Neural cell (in vitro differentiated cells): Measurements from ENCODE around the gene HNRNPUL1.

ENCODE experiments used
- POLR2AphosphoS5 ChIP-seq: IDR thresholded peaks from 2 replicates; pipeline ENCODE4 v1.6.1; 2012
- TF ChIP-seq, protein P1 (sequence below): fragments of 450-650 bp; IDR thresholded peaks from 2 replicates; pipeline ENCODE4 v1.5.1; 2014; ENCODE audit warnings: antibody characterized with exemption, mild to moderate bottlenecking, moderate library complexity; ENCODE audit not compliant: poor library complexity, severe bottlenecking
- TF ChIP-seq, protein P2 (sequence below): IDR thresholded peaks from 2 replicates; pipeline ENCODE4 v1.6.1; 2012; ENCODE audit warnings: borderline replicate concordance

DNA sequence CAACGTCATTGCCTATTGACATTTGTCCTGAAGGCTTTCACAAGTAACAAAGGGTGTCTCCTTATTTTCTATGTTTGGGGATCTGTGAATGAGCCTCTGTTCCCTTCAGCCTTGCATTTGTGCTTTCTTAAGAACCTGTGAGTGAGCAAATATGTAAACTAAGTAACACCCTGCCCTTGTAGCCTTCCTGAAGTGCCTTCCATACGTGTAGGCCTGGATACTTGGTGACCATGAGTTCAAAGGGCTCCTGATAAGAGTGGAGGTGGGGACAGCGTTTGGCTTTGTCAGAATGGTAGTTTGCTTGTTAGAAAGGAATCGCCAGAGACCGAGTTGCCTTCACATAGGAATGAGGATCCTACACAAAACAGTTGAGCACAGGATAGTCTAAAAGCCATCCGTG, 31.3 kb downstream of the HNRNPUL1 start:
- TF ChIP-seq, protein P1, sequence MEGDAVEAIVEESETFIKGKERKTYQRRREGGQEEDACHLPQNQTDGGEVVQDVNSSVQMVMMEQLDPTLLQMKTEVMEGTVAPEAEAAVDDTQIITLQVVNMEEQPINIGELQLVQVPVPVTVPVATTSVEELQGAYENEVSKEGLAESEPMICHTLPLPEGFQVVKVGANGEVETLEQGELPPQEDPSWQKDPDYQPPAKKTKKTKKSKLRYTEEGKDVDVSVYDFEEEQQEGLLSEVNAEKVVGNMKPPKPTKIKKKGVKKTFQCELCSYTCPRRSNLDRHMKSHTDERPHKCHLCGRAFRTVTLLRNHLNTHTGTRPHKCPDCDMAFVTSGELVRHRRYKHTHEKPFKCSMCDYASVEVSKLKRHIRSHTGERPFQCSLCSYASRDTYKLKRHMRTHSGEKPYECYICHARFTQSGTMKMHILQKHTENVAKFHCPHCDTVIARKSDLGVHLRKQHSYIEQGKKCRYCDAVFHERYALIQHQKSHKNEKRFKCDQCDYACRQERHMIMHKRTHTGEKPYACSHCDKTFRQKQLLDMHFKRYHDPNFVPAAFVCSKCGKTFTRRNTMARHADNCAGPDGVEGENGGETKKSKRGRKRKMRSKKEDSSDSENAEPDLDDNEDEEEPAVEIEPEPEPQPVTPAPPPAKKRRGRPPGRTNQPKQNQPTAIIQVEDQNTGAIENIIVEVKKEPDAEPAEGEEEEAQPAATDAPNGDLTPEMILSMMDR = no peak
- TF ChIP-seq, protein P2, sequence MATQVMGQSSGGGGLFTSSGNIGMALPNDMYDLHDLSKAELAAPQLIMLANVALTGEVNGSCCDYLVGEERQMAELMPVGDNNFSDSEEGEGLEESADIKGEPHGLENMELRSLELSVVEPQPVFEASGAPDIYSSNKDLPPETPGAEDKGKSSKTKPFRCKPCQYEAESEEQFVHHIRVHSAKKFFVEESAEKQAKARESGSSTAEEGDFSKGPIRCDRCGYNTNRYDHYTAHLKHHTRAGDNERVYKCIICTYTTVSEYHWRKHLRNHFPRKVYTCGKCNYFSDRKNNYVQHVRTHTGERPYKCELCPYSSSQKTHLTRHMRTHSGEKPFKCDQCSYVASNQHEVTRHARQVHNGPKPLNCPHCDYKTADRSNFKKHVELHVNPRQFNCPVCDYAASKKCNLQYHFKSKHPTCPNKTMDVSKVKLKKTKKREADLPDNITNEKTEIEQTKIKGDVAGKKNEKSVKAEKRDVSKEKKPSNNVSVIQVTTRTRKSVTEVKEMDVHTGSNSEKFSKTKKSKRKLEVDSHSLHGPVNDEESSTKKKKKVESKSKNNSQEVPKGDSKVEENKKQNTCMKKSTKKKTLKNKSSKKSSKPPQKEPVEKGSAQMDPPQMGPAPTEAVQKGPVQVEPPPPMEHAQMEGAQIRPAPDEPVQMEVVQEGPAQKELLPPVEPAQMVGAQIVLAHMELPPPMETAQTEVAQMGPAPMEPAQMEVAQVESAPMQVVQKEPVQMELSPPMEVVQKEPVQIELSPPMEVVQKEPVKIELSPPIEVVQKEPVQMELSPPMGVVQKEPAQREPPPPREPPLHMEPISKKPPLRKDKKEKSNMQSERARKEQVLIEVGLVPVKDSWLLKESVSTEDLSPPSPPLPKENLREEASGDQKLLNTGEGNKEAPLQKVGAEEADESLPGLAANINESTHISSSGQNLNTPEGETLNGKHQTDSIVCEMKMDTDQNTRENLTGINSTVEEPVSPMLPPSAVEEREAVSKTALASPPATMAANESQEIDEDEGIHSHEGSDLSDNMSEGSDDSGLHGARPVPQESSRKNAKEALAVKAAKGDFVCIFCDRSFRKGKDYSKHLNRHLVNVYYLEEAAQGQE = no peak
- TF ChIP-seq POLR2AphosphoS5 = no peak
